Stimulated activated CD8-positive, alpha-beta memory T cell treated with anti-CD3 and anti-CD28 coated beads, Interleukin-15, amount 100 ng/mL, for 1 hour (primary cell): ENCODE measurements around the gene BAIAP2.

Experiments used
- DNase-seq: peaks from one replicate; pipeline ENCODE4 v3.0.0-alpha.2; 2020; ENCODE audit warnings: low read depth

The BAIAP2 gene

GRCh38 chr17:81159611-81160265 lies 124.8 kb downstream of the BAIAP2 start:
- DNase-seq = no peak

GRCh38 chr17:81160306-81160705 lies 125.4 kb downstream of the BAIAP2 start:
- DNase-seq = no peak

- no peak for DNase-seq
These were observed 125.9 kb downstream of the BAIAP2 start for GRCh38 chr17:81160747-81161453.

- DNase-seq = no peak
These were observed 126.6 kb downstream of the BAIAP2 start for GRCh38 chr17:81161536-81161935.

- DNase-seq = no peak
These were observed 127.0 kb downstream of the BAIAP2 start for GRCh38 chr17:81161972-81162371.

- DNase-seq = no peak
These were observed 127.5 kb downstream of the BAIAP2 start for GRCh38 chr17:81162491-81162890.

GRCh38 chr17:81163051-81163695 lies 128.2 kb downstream of the BAIAP2 start:
- DNase-seq = no peak

- DNase-seq = no peak
These were observed 128.9 kb downstream of the BAIAP2 start for GRCh38 chr17:81163703-81164370.

- DNase-seq = no peak
These were observed 129.7 kb downstream of the BAIAP2 start for GRCh38 chr17:81164371-81165245.

- DNase-seq = no peak
These were observed 130.5 kb downstream of the BAIAP2 start, which contains the start of gene PVALEF for GRCh38 chr17:81165246-81166032. Gene PVALEF (plus strand): TSS chr17:81165507. CDS start chr17:81181227, 15,720 bp downstream.

- DNase-seq = no peak
These were observed 131.1 kb downstream of the BAIAP2 start, which contains the start of gene AATK for GRCh38 chr17:81166033-81166492. Gene AATK (minus strand): TSS chr17:81166221. CDS start chr17:81165992, 229 bp downstream.
